ENCODE results near the gene RAB17.
A peak's percentile ranks its signal among the peaks of the same experiment; 100 is the strongest.

Gene RAB17

DNA sequence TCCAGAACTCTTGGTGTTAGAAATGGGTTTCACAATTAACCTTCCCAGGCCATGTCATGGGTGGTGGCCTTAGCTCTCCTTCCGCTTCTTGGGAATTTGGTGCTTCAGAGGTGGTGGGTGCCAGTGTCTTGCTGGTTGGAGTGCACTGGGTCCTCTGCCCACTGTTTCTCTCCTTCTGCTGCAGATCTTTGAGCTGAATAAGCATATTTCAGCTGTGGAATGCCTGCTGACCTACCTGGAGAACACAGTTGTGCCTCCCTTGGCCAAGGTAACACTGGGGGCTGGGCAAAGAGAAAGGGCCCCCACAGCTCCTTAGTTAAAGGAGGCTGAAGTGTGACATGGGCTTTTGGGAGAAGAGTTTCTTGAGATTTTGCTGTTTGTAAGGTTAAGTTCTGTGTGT lies 56.2 kb downstream of the RAB17 start:
- H3K4me3 ChIP-seq (ENCODE audit: low read depth, low read length), result no peak overlapping the region
- no peak for DNase-seq (ENCODE audit: low read depth)
- no peak for TF ChIP-seq MYC (IDR thresholded peaks at IDR 0.05; ENCODE audit: low read depth, low read length)
- TF ChIP-seq POLR2A (IDR thresholded peaks at IDR 0.05; ENCODE audit: extremely low read depth, insufficient read length), result no peak
- TF ChIP-seq, protein P1, sequence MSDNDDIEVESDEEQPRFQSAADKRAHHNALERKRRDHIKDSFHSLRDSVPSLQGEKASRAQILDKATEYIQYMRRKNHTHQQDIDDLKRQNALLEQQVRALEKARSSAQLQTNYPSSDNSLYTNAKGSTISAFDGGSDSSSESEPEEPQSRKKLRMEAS (IDR thresholded peaks at IDR 0.05; ENCODE audit: low read depth, low read length), result no peak
- TF ChIP-seq, protein P2, sequence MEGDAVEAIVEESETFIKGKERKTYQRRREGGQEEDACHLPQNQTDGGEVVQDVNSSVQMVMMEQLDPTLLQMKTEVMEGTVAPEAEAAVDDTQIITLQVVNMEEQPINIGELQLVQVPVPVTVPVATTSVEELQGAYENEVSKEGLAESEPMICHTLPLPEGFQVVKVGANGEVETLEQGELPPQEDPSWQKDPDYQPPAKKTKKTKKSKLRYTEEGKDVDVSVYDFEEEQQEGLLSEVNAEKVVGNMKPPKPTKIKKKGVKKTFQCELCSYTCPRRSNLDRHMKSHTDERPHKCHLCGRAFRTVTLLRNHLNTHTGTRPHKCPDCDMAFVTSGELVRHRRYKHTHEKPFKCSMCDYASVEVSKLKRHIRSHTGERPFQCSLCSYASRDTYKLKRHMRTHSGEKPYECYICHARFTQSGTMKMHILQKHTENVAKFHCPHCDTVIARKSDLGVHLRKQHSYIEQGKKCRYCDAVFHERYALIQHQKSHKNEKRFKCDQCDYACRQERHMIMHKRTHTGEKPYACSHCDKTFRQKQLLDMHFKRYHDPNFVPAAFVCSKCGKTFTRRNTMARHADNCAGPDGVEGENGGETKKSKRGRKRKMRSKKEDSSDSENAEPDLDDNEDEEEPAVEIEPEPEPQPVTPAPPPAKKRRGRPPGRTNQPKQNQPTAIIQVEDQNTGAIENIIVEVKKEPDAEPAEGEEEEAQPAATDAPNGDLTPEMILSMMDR (IDR thresholded peaks at IDR 0.05; ENCODE audit: low read depth, low read length), result no peak

DNA sequence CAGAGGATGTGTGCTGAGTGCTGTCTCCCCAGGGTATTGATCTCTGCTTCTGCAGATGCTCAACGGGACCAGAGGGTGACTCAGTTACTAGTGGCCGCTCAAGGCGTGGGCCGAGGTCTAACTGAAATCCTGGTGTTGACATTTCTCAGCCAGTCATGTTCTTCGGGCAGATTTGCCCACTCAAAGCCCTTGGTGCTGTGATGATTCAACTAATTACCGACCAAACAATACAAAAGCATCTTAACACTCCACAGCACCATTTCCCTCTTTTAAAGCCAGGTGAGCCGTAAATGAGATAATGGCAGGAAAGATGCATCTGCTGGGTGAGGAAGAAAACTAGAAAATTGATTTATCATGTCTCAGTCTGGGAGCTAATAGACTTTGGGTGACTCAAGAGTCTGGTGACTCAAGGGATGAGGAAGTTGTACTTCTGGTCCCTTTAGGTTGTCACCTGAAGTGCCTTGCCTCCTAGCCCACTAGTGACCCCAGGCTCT lies 56.8 kb downstream of the RAB17 start:
- DNase-seq (ENCODE audit: low read depth), result peak; percentile 90
- H3K4me3 ChIP-seq (ENCODE audit: low read depth, low read length), result no peak overlapping the region
- TF ChIP-seq, protein P2 (IDR thresholded peaks at IDR 0.05; ENCODE audit: low read depth, low read length), result no peak
- TF ChIP-seq, protein P1 (IDR thresholded peaks at IDR 0.05; ENCODE audit: low read depth, low read length), result no peak
- no peak for TF ChIP-seq MYC (IDR thresholded peaks at IDR 0.05; ENCODE audit: low read depth, low read length)
- TF ChIP-seq POLR2A (IDR thresholded peaks at IDR 0.05; ENCODE audit: extremely low read depth, insufficient read length), result no peak

DNA sequence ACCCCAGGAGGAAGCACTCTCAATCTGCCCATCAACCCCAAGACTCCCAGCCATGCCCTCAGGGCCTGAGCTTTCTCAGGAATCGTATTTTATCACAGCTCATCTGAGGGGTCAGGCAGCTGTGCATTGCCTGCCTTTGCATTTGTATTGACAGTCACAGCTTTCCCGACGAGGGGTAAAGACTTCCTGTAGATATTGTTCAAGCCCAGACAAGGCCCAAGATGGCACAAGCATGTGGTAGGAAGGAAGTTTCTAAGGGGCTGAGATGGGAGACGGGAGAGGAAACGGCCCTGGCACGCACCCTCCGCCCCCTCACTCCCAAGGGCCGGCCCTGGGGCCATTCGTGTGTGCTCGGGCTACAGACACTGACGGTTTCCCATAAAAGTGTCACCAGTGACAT lies 58.4 kb downstream of the RAB17 start:
- TF ChIP-seq POLR2A (IDR thresholded peaks at IDR 0.05; ENCODE audit: extremely low read depth, insufficient read length) (no peak), MYC (IDR thresholded peaks at IDR 0.05; ENCODE audit: low read depth, low read length) (no peak)
- TF ChIP-seq, protein P2 (IDR thresholded peaks at IDR 0.05; ENCODE audit: low read depth, low read length), result no peak
- TF ChIP-seq, protein P1 (IDR thresholded peaks at IDR 0.05; ENCODE audit: low read depth, low read length), result no peak
- no peak overlapping the region for H3K4me3 ChIP-seq (ENCODE audit: low read depth, low read length)
- peak; percentile 58 for DNase-seq (ENCODE audit: low read depth)

DNA sequence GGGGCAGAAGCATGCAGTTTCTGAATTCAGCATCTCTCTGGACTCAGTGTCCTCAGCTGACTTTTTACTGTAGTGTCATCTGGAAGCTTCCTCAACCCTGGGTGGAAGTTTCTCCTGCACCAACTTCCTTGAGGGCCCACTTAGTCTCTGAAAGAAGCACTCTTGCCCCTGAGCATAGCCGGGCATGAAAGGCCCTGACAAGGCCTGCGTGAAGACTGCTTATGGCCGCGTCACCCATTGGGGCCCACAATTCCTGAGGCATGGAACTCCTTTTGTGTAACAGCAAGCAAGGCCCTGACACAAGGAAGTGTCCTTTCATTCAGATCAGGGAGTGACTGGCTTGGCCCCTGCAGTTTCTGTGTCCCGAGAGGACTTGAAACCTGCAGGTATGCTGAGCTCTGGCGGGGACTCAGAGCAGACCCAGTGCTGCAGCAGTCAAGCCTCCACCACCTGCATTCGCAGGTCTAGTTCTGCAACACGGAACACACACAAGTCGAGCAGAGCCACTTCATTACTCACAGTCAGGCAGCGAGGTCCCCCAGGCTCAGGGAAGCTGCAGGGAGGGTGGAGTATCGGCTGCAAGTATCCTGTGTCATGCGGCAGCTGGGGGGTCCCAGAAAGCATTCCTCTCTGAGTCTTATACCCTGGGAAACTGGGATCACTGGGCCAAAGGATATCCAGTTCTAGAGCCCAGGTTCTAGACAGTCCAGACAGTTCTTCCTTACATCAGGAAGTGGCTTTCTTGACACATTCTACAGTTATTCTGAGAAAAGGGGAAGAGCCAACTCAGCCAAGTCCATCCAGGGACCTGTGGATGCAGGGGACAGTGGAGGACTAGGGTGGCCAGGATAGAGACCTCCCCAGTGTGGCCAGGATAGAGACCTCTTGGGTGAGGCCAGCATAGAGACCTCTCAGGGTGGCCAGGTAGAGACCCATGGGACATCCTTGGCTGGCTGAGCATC lies 59.8 kb downstream of the RAB17 start:
- no peak overlapping the region for H3K4me3 ChIP-seq (ENCODE audit: low read depth, low read length)
- TF ChIP-seq, protein P2 (IDR thresholded peaks at IDR 0.05; ENCODE audit: low read depth, low read length), result no peak
- TF ChIP-seq MYC (IDR thresholded peaks at IDR 0.05; ENCODE audit: low read depth, low read length), result no peak
- no peak for TF ChIP-seq POLR2A (IDR thresholded peaks at IDR 0.05; ENCODE audit: extremely low read depth, insufficient read length)
- TF ChIP-seq, protein P1 (IDR thresholded peaks at IDR 0.05; ENCODE audit: low read depth, low read length), result no peak
- DNase-seq (ENCODE audit: low read depth), result peak; percentile 36

DNA sequence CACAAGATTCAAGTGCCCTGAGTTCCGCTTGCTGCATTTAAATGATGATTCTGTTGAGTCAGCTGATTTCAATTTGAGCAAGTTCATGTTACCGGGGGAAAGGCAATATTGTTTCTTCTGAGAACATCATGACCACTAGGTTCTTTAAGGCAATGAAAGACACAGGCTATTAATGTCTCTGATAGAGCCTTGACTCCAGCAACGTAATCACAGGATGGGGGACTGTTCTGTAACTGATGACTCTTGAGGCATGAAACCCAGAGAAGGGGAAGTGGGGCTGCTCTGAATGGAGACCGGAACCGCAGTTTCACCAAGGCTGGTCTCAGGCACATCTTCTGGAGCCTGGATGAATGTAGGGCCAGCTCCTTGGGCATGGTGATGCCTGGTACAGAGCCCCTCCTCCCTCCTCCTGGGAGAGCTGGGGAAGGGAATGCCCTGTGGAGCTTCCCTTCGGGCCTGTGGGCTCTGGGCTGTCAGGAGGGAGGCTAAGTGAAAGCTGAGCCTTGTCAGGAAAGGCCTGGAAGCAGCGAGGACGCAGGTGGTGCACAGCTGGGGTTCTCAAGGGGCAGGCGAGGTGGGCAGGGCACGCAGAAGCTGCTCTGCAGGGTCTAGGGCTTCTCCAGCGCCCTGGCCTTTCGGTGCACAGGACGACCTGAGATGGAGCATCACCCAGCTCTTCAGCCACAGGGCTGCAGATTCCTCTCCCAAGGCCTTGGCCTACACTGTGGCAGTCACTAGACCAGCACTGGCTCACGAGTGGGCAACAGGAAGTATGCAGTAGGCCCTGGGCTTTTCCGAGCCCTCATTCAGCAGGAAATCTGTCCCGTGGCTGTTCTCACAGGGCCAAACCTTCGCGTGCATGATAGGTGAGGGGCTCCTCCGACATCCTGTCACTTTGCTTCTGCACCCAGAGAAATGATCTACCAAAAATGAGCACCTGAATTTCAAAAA lies 60.8 kb downstream of the RAB17 start:
- TF ChIP-seq POLR2A (IDR thresholded peaks at IDR 0.05; ENCODE audit: extremely low read depth, insufficient read length) (no peak), MYC (IDR thresholded peaks at IDR 0.05; ENCODE audit: low read depth, low read length) (no peak)
- TF ChIP-seq, protein P2 (IDR thresholded peaks at IDR 0.05; ENCODE audit: low read depth, low read length), result no peak
- TF ChIP-seq, protein P1 (IDR thresholded peaks at IDR 0.05; ENCODE audit: low read depth, low read length), result no peak
- H3K4me3 ChIP-seq (ENCODE audit: low read depth, low read length), result no peak overlapping the region
- peak; percentile 66 for DNase-seq (ENCODE audit: low read depth)
